DOHH2 (cell line): ENCODE results near the gene STK32B.

Source experiments
- CTCF ChIP-seq: fragments of 200-600 bp; sonication (generic); IDR thresholded peaks from one replicate; pipeline ENCODE4 v1.5.1; 2014; ENCODE audit warnings: antibody characterized with exemption, mild to moderate bottlenecking, low read depth, low read length; ENCODE audit not compliant: poor library complexity, severe bottlenecking
- EZH2phosphoT487 ChIP-seq: fragments of 200-600 bp; sonication (generic); IDR thresholded peaks from 2 replicates; pipeline ENCODE4 v1.6.1; 2017; ENCODE audit warnings: borderline replicate concordance, mild to moderate bottlenecking, antibody characterized with exemption, low read length, moderate library complexity, mixed read lengths

- TF ChIP-seq CTCF (no peak), EZH2phosphoT487 (no peak)
Measured at GRCh38 chr4:5322321-5322720, 271.0 kb downstream of the STK32B start.
